IMR-90 (cell line): ENCODE measurements around the gene PRPF8.

Experiments used
- CHD1 ChIP-seq: IDR thresholded peaks from 2 replicates; pipeline ENCODE4 v1.6.1; 2012; ENCODE audit warnings: low read depth, low read length, improper control_type of control experiment
- NFE2L2 ChIP-seq: fragments of 150-350 bp; IDR thresholded peaks from 2 replicates; pipeline ENCODE4 v1.6.1; 2016; ENCODE audit warnings: low read depth, mild to moderate bottlenecking, low read length
- POLR2A ChIP-seq: IDR thresholded peaks from 2 replicates; pipeline ENCODE4 v1.6.1; 2012; ENCODE audit warnings: mild to moderate bottlenecking, low read depth, low read length
- RAD21 ChIP-seq: IDR thresholded peaks from 2 replicates; pipeline ENCODE4 v1.6.1; 2012; ENCODE audit warnings: low read length, improper control_type of control experiment
- RCOR1 ChIP-seq: IDR thresholded peaks from 2 replicates; pipeline ENCODE4 v1.6.1; 2012; ENCODE audit warnings: mild to moderate bottlenecking, low read length, improper control_type of control experiment; ENCODE audit not compliant: insufficient replicate concordance
- RFX5 ChIP-seq: IDR thresholded peaks from 2 replicates; pipeline ENCODE4 v1.8.0; 2012; ENCODE audit warnings: low read depth, mild to moderate bottlenecking, low read length, moderate library complexity
- SMC3 ChIP-seq: fragments of 150-350 bp; IDR thresholded peaks from 2 replicates; pipeline ENCODE4 v1.6.1; 2016; ENCODE audit warnings: low read depth, mild to moderate bottlenecking, antibody characterized with exemption, low read length, moderate library complexity
- TF ChIP-seq, protein P1 (sequence below): conservative IDR thresholded peaks from 2 replicates; pipeline ENCODE4 v1.5.1; 2012; ENCODE audit warnings: mild to moderate bottlenecking, low read depth, low read length, improper control_type of control experiment
- TF ChIP-seq, protein P2 (sequence below): fragments of 150-350 bp; IDR thresholded peaks from 2 replicates; pipeline ENCODE4 v1.6.1; 2016; ENCODE audit warnings: low read depth, mild to moderate bottlenecking, low read length, moderate library complexity, borderline replicate concordance

DNA sequence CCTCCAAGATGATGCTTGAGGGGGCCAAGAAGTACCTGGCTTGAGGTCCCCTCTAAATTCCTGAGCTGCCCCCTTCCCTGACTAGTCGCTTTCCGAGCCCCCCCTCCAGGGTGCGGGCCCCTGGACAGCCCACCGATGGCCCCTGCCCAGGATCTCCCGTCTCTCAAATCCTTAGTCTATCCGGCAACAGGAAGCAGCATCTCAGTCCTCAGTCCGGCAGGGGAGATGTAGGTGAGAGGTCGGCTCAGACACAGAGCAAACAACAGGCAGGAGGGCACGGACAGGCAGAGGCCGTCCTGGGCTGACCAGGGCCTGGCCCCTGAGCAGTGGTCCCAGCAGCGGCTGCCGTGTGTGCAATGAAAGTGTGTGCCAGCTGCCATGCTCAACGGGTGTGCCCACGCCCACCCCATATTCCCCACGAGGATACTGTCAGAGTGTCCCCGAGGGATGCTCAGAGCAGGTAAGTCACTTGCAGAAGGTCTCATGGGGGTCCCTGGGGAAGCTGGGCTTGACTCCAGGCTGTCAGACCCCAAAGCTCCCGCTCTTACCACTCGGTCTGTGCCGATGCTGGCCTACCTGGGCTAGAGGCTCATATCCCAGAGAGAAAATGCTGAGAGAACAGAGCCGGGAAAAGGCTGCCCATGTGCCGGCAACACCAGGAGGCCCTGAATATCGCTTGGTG lies 63.3 kb downstream of the PRPF8 start:
- no peak for TF ChIP-seq POLR2A
- TF ChIP-seq RFX5: no peak
- TF ChIP-seq, protein P1, sequence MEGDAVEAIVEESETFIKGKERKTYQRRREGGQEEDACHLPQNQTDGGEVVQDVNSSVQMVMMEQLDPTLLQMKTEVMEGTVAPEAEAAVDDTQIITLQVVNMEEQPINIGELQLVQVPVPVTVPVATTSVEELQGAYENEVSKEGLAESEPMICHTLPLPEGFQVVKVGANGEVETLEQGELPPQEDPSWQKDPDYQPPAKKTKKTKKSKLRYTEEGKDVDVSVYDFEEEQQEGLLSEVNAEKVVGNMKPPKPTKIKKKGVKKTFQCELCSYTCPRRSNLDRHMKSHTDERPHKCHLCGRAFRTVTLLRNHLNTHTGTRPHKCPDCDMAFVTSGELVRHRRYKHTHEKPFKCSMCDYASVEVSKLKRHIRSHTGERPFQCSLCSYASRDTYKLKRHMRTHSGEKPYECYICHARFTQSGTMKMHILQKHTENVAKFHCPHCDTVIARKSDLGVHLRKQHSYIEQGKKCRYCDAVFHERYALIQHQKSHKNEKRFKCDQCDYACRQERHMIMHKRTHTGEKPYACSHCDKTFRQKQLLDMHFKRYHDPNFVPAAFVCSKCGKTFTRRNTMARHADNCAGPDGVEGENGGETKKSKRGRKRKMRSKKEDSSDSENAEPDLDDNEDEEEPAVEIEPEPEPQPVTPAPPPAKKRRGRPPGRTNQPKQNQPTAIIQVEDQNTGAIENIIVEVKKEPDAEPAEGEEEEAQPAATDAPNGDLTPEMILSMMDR: no peak
- no peak for TF ChIP-seq NFE2L2
- no peak for TF ChIP-seq SMC3
- no peak for TF ChIP-seq RCOR1
- TF ChIP-seq, protein P2, sequence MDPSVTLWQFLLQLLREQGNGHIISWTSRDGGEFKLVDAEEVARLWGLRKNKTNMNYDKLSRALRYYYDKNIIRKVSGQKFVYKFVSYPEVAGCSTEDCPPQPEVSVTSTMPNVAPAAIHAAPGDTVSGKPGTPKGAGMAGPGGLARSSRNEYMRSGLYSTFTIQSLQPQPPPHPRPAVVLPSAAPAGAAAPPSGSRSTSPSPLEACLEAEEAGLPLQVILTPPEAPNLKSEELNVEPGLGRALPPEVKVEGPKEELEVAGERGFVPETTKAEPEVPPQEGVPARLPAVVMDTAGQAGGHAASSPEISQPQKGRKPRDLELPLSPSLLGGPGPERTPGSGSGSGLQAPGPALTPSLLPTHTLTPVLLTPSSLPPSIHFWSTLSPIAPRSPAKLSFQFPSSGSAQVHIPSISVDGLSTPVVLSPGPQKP: no peak
- no peak for TF ChIP-seq RAD21
- no peak for TF ChIP-seq CHD1
